GM13977 (cell line): ENCODE results near the gene LANCL2.

ENCODE experiments used
- DNase-seq: peaks from one replicate; pipeline ENCODE4 v3.0.0; 2012; ENCODE audit warnings: low spot score
- in situ Hi-C: fragments of 300-500 bp; cut with MboI; formaldehyde crosslinking; loops from one replicate; pipeline ENCODE4 v1.12.0; 2022; ENCODE audit warnings: low sequenced_read_pairs, low pct_unique_long_range_greater_than_20kb, mixed read lengths, inconsistent platforms; ENCODE audit not compliant: unreplicated experiment
- TF ChIP-seq, protein P1 (sequence below): IDR thresholded peaks from 2 replicates; pipeline ENCODE4 v1.5.1; 2012; ENCODE audit warnings: mild to moderate bottlenecking, control low read depth; ENCODE audit not compliant: insufficient read depth; ENCODE audit errors: extremely low read depth, missing control alignments

Gene LANCL2

DNA sequence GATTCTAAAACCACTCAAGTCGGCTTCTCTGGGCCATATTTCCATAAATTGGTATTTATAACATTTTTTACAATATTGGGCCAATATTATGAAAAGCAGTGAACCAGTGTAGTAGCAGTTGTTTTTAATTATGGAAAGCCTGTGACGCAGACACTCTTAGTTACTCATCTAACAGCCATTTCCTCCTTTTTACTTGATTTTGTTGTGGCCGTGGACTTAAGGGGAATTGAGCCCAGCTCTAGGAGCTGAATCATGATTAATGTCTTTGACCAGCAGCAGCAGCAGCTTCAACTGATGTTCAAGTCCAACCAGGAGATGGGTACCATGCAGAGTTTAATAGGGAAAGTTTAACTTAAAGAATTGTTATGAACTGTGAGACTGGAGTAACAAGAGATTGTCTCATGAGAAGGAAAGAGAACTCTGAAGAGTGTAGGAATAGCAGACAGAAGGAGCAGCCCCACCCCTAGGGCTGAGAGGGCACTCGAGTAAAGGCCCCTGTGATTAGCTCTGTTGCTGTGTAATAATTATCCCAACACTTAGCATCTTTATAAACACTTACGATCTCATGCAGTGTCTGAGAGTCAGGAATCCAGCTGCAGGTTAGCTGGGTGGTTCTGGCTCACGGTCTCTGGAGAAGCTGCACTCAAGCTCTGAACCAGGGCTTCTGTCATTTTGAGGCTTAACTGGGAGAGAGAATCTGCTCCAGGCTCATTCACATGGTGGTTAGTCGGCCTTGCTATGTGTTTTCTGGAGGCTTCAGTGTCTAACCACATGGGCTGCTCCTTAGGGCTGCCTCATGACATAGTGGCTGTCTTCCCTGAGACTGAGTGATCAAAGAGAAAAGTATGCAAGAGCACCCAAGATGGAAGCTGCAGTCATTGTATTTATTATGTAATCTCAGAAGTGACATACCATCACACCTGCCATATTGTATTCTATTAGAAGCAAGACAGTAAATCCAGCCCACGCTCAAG lies 4.6 kb downstream of the LANCL2 start:
- TF ChIP-seq, protein P1, sequence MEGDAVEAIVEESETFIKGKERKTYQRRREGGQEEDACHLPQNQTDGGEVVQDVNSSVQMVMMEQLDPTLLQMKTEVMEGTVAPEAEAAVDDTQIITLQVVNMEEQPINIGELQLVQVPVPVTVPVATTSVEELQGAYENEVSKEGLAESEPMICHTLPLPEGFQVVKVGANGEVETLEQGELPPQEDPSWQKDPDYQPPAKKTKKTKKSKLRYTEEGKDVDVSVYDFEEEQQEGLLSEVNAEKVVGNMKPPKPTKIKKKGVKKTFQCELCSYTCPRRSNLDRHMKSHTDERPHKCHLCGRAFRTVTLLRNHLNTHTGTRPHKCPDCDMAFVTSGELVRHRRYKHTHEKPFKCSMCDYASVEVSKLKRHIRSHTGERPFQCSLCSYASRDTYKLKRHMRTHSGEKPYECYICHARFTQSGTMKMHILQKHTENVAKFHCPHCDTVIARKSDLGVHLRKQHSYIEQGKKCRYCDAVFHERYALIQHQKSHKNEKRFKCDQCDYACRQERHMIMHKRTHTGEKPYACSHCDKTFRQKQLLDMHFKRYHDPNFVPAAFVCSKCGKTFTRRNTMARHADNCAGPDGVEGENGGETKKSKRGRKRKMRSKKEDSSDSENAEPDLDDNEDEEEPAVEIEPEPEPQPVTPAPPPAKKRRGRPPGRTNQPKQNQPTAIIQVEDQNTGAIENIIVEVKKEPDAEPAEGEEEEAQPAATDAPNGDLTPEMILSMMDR, result no peak
- in situ Hi-C loops, result no loop called here
- DNase-seq, result no peak

DNA sequence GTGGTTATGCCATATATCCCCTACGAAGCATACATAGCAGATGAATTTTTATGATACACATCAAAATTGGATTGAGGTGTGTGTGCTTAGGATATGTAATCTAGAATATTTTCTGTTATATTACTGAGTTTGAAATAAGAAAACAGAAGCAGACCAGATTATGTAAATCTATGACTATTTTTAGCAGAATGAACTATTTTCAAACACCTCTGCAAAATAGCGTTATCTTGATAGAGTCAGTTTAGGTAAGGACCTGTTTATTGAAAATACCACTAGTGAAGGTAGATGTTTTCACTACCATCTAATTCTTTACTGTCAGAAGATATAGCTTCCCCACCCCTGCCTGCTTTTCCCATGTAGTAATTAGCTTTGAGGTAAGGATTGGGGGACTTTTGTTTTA lies 9.1 kb downstream of the LANCL2 start:
- TF ChIP-seq, protein P1, result no peak
- no peak for DNase-seq
- in situ Hi-C loops, result no loop called here

DNA sequence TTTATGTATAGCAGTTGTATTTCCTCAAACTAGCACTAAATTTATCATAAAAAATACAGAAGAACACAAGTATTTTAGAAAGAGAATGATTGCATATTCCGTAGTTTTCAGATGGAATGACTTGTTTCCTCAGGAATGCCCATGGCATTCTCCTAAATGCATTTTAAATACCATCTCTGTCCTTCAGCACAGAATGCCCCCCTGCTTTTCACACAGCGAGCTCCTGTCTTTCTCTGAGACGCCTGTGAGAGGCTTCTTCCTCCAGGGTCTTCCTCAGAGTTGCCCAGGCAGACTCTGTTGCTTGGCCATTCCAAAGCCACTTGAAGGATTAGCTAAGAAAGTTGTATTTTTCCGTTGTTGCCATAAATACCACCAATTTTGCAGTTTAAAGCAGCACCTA lies 10.1 kb downstream of the LANCL2 start:
- TF ChIP-seq, protein P1, result no peak
- in situ Hi-C loops, result no loop called here
- no peak for DNase-seq

DNA sequence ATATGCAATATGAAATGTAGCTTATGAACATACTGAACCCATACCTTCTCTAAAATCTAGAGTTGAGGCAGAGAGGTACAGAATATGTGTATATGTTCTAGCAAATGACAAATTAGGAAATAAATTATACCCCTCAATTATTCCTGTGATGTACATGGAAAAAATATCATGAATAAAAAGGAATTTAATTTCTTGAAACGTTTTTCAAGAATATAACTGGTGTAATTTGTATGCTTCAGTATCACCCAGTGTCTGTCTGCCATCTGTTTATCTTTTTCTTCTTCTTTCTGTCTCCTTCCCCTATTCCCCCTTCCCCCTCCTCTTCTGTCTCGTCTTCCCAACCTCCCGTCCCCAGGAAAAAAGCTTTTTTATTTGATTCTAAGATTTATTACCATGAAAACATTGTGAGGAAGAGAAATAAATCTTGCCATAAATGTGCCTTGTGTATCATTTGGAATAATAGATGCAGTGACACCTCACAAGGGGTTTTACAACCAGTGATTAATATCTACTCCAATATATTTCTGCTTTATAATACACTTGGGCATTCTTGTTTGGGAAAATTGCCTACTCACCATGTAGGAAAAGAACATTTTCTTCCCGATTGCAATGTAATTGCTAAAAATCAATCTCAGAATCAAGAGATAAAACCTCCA lies 12.2 kb downstream of the LANCL2 start:
- in situ Hi-C loops, result no loop called here
- no peak for DNase-seq
- TF ChIP-seq, protein P1, result no peak

DNA sequence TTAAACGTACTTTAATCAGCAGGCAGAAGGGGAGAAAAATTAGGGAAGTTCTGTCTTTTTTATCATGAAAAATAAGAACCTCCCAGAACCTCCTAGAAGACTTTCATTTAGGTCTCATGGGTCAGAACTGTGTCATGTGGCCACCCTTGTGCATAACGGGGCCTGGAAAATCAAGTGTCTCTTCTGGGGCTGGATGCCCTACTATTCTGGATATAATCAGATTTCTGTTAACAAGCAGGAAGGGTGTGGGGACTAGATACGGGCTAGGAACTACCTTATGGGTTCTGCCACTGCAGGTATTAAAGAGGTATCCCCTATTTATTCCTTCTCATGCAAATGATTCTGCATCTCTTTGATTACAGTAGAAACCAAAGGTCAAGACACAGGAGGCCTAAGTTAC lies 14.1 kb downstream of the LANCL2 start:
- no peak for DNase-seq

DNA sequence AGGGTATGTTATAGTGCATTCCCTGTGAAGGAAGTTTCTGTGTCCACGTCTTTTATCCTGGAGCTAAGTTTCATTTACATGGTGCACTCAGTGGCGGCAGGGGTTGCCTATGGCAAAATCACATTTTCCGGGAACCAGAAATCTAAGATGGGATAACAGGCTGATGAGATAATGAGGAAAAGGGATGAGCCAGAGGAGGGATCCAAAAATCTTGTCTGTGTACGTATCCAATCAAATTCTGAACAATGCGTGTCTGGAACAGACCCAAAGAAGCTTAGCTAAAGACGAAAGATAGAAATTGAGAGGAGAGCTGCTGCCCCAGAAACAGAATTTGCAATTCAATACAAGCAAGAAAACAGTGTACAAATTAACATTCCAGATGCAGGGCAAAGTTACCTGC lies 16.1 kb downstream of the LANCL2 start:
- no peak for DNase-seq
- TF ChIP-seq, protein P1, result no peak
- in situ Hi-C loops, result no loop called here

More for the DNA sequence above, 14.1 kb downstream of the LANCL2 start:
- TF ChIP-seq, protein P1, result no peak
- in situ Hi-C loops, result no loop called here
